ENCODE results near the gene ZNF205.
A peak's percentile ranks its signal among the peaks of the same experiment; 100 is the strongest.
"Not testable (repeated sequence)": the region's sequence is repeated elsewhere in the genome, so short reads cannot be mapped to it uniquely, and the experiment has no call there.

ZNF205 gene

DNA sequence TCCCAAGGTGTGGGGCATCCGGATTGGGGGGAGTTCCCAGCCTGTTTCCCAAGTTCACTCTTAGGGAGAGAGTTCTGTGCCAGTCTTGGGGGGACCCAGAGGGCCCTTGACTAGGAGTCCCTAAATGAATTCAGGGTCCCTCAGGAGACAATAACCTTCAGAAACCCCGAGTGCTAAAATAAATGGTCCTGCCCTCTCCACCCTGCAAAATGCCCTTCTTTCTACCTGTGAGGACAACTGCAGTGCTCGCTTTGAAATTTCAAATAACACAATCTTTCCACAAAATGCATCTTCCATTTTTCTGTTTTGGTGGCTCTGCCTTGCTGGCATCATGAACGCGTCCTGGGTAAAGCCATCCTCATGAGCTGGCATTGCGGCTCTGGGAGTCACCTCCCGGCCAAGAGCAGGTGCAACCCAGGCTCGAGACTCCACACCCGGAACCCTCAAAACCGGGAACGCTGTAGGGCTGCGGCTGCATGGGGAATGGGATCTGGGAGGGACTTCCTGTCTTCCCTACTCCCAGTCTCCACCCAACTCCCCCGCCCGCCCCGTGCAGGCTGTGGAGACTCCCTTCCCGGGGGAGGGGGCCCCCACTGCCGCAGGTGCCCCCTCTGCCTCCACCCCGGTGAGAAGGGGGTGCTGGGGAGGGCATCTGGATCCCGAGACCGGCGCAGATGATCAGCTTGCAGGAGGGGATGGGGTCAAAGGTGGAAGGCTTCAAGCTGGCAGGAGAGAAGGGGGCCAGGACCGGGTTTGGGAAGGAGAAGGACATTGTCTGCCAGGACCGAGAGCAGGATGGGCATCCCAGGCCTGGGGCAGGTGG lies at the start of gene ZNF205:
TSS of gene ZNF205 (plus strand) at position 529 of the 823 bp plus-strand sequence. CDS start 845 bp downstream, outside the sequence.
- DNase-seq, result no peak

DNA sequence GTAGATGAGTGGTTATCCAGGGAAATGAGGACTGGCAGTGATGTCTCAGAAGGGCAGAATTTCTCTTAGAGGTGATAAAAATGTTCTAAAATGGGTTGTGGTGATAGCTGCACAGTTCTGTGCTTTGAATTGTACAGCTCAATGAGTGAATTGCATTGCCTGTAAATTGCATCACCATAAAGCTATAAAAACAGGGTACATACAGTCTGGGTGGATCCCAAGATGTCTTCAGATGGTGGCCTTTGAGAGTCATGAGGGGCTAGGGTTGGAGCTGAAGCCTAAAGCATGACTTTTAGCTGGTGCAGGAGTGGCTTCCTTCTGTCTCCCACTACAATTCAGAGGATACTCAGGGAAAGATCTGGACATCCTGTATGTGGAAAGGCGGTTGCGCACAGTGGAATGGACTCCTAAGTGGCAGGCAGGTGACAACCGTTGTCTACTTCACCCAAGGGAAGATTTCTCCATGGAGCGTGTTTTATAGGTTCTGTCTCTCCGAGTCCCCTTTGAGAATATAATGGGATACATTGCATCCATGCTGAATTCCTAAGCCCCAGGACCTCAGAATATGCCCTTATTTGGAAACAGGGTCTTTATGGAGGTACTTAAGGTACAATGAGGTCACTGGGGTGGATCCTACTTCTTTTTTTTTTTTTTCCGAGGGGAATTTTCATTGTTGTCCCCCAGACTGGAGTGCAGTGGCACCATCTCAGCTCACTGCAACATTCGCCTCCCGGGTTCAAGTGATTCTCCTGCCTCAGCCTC lies 48.6 kb upstream of the ZNF205 start:
- DNase-seq, result no peak

- DNase-seq, result peak; percentile 73
These were observed 47.2 kb upstream of the ZNF205 start, which contains the start of gene IL32 for GRCh38 chr16:3065069-3065741. Gene IL32 (plus strand): TSS chr16:3065640. CDS start chr16:3065812, 172 bp downstream.

- DNase-seq, result peak; percentile 37
These were observed 46.5 kb upstream of the ZNF205 start for GRCh38 chr16:3065742-3066439.

- no peak for DNase-seq
These were observed 46.0 kb upstream of the ZNF205 start for GRCh38 chr16:3066440-3066748.

DNA sequence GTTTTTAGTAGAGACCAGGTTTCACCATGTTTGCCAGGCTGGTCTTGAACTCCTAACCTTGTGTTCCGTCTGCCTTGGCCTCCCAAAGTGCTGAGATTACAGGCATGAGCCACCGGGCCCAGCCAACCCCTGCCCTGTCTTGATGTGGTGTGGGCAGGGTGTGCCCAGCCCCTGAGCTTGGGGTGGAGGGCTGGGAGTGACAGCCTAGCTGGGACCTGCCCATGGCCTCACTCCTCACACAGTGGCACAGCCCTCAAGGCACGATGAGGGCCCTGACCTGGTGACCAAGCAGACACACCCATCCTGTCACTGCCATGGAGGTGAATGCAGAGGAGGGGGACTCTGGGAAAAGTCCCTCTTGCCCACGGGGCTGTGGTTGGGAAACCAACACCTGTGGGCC lies 43.9 kb upstream of the ZNF205 start:
- no peak for DNase-seq

DNA sequence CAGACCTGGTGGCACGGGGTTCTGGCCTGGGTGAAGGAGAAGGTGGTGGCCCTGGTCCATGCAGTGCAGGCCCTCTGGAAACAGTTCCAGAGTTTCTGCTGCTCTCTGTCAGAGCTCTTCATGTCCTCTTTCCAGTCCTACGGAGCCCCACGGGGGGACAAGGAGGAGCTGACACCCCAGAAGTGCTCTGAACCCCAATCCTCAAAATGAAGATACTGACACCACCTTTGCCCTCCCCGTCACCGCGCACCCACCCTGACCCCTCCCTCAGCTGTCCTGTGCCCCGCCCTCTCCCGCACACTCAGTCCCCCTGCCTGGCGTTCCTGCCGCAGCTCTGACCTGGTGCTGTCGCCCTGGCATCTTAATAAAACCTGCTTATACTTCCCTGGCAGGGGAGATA lies 43.2 kb upstream of the ZNF205 start:
- not testable (repeated sequence) for DNase-seq

DNA sequence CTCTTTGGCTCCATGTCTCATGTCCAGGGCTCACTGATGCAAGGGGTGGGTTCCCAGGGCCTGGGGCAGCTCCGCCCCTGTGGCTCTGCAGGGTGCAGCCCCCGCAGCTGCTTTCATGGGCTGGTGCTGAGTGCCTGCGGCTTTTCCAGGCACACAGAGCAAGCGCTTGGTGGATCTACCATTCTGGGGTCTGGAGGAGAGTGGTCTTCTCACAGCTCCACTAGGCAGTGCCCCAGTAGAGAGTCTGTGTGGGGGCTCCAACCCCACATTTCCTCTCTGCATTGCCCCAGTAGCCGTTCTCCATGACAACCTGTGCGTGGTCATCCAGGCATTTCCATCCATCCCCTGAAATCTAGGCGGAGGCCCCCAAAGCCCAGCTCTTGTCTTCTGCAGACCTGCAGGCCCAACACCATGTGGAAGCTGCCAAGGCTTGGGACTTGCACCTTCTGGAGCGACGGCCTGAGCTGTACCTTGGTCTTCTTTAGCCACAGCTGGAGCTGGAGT lies 41.7 kb upstream of the ZNF205 start:
- no peak for DNase-seq

DNA sequence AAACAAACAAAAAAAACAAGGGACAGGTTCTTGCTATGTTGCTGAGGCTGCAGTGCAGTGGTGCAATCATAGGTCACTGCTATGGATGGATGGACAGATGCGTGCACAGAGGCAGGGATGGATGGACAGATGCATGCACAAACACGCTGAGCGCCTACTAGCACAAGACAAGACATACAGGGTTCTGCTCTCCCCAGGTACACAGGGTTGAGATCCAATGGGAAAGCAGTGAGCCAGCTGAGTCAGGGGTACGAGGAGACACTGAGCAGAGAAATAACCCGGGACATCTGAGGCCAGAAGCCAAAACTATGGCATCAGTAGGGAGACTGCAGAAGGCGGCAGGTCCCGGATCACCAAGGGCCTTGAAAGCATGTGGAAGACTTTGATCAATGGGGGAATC lies 40.7 kb upstream of the ZNF205 start:
- no peak for DNase-seq

- DNase-seq, result not testable (repeated sequence)
These were observed 40.2 kb upstream of the ZNF205 start for GRCh38 chr16:3072148-3072547.

- DNase-seq, result not testable (repeated sequence)
These were observed 39.7 kb upstream of the ZNF205 start for GRCh38 chr16:3072576-3073263.

GRCh38 chr16:3073448-3073847 lies 38.9 kb upstream of the ZNF205 start:
- DNase-seq, result no peak

DNA sequence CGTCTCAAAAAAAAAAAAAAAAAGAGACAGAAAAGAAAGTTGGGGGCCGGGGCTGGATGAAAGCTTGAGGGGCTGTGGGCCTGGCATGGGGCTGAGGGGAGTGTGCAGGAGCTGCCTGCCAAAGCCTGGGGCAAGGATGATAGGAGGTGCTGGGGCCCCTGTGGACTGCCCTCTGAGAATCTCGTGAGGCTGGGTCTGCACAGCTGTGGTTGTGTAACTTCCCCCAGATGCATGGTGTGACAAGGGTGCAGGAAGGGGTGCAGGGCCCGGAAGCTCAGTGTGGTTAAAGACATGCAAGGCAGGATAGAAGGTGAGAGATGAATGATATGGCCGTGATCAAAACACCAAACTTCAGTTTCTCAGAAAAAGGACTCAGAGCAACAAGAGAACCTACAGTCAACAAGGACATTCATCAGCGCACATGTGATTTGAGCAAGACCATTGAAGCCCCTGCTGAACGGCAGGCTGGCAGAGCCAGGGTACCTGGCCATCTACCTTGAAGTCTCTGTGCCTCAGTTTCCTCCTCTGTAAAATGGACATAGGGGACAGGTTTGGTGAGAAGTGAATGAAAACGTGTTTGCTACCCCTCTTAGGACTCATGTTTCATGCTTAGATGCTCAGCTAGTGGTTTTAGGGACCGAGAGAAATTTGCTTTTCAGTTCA lies 37.4 kb upstream of the ZNF205 start:
- DNase-seq, result peak; percentile 75

GRCh38 chr16:3075523-3075915 lies 36.9 kb upstream of the ZNF205 start:
- DNase-seq, result no peak

DNA sequence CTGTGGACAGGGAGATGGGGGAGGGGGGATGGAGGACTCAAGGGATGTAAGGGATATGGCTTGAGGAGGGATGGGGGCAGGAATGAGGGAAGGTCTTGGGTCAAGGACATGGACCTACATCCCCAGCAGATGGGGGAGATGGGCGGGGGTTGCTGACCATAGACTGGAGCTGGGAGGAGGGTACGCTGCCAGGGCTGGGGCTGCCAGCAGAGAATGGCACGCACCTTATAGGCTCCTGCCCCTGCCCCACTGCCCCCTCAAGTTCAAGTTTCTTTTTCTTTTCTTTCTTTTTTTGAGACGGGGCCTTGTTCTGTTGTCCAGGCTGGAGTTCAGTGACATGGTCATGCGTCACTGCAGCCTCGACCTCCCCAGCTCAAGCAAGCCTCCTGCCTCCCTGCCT lies 36.4 kb upstream of the ZNF205 start:
- DNase-seq, result not testable (repeated sequence)

DNA sequence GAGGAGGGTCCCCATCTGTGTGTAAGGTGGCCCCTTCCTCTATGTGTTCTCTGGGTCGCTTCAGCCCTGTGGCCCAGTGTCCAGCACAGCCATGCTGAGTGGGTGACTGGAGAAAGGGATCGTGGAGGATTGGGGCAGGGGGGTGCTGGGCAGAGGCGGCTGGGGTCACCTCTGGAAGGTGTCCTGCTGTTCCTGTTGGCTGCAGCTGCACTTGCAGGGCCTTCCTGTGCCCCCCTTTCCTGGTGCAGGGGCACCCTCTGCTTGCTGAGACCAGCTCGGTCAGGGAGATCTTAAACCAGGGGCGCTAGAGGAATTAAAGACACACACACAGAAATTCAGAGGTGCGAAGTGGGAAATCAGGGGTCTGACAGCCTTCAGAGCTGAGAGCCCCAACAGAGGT lies 35.8 kb upstream of the ZNF205 start:
- DNase-seq, result no peak

GRCh38 chr16:3080024-3080423 lies 32.4 kb upstream of the ZNF205 start:
- DNase-seq, result no peak

GRCh38 chr16:3081957-3082356 lies 30.4 kb upstream of the ZNF205 start:
- DNase-seq, result not testable (repeated sequence)

DNA sequence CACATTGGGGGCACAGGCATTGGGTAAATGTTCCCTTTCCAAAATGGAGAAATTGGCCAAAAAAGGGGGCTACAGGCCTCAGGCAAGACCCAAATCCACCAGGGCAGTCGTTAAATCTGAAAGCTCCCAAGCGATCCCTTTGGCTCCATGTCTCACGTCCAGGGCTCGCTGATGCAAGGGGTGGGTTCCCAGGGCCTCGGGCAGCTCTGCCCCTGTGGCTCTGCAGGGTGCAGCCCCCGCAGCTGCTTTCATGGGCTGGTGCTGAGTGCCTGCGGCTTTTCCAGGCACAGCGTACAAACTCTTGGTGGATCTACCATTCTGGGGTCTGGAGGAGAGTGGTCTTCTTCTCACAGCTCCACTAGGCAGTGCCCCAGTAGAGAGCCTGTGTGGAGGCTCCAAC lies 29.0 kb upstream of the ZNF205 start:
- not testable (repeated sequence) for DNase-seq

DNA sequence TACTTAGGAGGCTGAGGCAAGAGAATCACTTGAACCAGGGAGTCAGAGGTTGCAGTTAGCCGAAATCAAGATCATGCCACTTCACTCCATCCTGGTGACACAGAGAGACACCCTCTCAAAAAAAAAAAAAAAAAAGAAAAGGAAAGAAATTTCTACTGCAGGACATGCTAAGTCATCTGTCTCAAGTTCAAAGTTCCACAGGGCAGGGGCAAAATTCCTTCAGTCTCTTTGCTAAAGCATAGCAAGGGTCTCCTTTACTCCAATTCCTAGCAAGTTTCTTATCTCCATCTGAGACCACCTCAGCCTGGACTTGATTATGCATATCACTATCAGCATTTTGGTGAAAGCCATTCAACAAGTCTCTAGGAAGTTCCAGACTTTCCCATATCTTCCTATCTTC lies 27.9 kb upstream of the ZNF205 start:
- no peak for DNase-seq

GRCh38 chr16:3084969-3085670 lies 27.3 kb upstream of the ZNF205 start:
- no peak for DNase-seq

Data from stimulated activated naive CD4-positive, alpha-beta T cell treated with Interleukin-2 at 50 U/mL for 16 hours (primary cell).